Uterus (tissue), 2 donors: Measurements from ENCODE around the gene SDHAF2.

Experiments used
- CTCF ChIP-seq, 4 experiments: fragments of 200-600 bp in 2 of 4; fragments of 450-650 bp in 2 of 4; sonication (generic) in 2 of 4; IDR thresholded peaks; one replicate each; pipeline ENCODE4 v1.5.1; 2016 to 2019; ENCODE audit warnings: antibody characterized with exemption in 4 of 4, mild to moderate bottlenecking in 2 of 4, moderate library complexity in 1 of 4
- POLR2A ChIP-seq, 2 donors: fragments of 450-650 bp; IDR thresholded peaks; one replicate each; pipeline ENCODE4 v1.6.1; 2016; ENCODE audit warnings: antibody characterized with exemption in 2 of 2, mild to moderate bottlenecking in 1 of 2, moderate library complexity in 1 of 2

- TF ChIP-seq CTCF (IDR thresholded peaks at IDR 0.05) (no peak), POLR2A (IDR thresholded peaks at IDR 0.05) (peak; percentile 29 to 73)
These were observed at the start of gene SDHAF2, which contains the start of gene CPSF7 for GRCh38 chr11:61429691-61430582.
